ENCODE results near the gene MAD1L1.
"Not testable (repeated sequence)": the region's sequence is repeated elsewhere in the genome, so short reads cannot be mapped to it uniquely, and the experiment has no call there.

The MAD1L1 gene

DNA sequence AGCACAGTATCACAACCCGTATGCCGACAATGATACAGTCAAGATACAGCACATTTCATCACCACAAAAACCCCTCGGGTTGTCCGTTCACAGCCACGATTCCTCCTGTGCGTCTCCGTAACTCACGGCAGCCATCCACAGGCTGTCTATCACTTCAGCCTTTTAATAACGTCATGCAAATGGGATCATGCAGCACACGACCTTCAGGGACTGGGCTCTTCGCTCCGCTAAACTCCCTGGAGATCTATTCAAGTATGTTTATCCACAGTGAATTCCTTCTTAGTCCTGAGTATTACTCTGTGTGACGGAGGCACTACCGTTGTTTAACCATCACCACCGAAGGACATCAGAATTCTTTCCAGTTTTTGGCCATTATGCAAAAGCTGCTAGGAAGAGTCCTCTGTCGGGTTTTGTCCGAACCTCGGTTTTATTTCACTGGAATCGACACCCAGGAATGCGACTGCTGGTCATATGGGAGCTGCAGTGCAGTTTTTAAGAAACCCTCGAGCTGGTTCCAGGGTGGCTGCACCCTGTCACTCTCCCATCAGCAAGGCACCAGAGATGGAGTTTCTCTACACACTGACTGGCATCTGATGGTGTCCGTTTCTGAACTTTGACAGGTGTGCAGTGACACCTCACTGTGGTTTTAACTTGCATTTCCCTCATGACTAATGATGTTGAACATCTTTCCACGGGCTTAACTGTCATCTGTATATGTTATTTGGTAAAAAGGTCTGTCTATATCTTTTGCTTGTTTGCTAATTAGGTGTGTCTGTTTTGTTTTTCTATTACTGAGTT is 193.6 kb downstream of the MAD1L1 start:
- DNase-seq = no peak

DNA sequence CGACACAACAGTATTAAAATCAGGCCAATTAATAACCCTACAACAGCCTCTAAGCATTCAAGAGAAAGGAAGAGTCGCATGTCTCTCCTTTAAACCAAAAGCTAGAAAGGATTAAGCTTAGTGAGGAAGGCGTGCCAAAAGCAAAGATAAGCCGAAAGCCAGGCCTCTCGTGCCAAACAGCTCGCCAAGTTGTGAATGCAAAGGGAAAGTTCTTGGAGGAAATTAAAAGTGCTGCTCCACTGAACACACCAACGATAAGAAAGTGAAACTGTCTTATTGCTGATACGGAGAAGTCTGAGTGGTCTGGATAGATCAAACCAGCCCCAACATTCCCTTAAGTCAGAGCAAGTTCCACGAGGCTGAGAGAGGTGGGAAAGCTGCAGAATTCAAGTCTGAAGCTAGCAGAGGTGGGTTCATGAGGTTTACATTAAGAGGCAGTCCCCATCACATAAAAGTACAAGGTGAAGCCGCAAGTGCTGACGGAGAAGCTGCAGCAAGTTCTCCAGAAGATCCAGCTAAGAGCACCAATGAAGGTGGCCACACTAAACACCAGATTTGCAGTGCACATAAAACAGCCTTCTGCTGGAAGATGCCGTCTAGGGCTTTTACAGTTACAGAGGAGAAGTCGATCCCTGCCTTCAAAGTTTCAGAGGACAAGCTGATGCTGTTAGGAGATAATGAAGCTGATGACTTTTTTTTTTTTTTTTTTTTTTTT is 194.8 kb downstream of the MAD1L1 start:
- DNase-seq = no peak

DNA sequence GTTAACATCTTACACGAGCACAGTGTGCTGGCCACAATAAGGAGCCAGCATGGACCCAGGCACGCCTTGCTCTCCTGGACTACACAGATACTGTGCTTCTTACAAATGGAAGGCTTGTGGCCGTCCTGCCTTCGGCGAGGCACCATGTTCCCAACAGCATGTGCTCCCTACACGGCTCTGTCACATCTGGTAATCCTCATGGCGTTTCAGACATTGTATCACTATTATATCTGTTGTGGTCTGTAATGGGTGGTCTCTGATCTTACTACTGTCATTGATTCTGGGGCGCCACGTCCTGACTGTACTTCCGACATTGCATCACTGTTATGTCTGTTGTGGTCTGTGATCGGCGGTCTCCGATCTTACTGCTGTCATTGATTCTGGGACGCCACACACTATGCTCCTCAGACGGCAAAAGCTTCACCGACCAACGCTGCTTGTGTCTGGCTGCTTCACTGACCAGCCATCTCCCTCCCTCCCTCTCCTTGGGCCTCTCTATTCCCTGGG is 195.4 kb downstream of the MAD1L1 start:
- no peak for DNase-seq

DNA sequence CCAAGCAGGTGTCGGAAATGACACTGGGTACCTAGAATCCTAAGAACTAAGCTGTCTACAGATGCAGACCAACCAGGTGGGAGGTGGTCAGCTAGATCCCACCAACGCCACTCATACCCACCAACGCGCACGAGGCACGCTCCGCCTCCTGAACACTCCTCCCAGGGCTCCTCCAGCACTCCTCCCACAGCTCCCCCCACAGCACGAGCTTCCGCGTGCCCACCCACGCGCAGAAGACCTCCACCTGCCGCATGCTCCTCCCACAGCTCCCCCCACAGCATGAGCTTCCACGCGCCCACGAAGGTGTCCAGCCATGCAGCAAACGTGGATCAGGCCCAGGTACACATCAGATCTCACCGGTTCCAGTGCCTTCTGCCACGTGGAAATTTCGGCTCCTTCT is 196.0 kb downstream of the MAD1L1 start:
- no peak for DNase-seq

DNA sequence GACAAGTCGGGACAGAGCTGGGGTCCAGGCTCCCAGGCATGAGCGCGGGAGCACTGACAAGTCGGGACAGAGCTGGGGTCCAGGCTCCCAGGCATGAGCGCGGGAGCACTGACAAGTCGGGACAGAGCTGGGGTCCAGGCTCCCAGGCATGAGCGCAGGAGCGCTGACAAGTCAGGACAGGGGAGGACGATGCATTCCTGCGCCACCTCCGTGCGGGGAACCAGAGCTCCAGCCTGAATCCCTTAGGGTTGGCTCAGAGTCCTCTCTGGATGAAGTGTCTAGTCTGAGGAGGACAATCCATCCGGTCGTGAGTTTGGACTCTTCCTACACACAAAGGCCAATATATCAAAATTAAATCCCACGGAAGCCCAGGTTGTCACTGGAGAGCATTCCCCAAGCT is 196.5 kb downstream of the MAD1L1 start:
- not testable (repeated sequence) for DNase-seq

DNA sequence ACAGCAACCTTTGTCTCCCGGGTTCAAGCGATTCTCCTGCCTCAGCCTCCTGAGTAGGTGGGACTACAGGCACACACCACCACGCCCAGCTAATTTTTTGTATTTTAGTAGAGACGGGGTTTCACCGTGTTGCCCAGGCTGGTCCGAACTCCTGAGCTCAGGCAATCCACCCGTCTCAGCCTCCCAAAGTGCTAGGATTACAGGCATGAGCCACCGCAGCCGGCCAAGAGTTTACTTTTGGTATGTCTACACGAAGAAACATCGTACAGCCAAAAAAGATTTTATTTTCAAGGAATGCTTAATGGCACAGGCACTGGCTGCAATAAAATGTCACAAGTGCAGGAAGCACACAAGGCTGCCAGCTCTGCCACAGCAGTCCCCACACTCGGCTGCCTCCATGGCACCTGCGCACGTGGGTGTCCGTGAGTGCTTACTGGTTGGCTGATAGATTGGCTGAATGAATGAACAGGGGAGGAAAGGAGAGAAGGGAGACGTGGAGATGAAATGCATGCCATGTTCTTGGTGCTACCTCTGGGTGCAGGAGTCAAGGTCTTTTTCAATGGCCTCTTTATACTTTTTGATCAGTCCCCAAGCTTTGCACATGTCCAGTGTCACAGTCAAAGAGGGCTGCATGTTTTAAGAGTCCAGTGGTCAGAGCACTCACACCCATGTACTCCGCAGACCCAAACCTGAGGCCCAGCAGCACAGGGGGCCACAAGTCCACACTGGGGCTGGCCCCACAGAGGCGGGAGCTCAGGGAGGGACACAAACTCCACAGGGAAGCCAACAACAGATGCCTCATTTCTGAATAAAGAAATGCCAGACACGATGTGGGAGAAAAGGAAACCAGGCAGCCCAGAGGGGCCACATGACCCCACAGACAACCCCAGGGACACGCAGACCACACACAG is 198.2 kb downstream of the MAD1L1 start:
- DNase-seq = no peak

DNA sequence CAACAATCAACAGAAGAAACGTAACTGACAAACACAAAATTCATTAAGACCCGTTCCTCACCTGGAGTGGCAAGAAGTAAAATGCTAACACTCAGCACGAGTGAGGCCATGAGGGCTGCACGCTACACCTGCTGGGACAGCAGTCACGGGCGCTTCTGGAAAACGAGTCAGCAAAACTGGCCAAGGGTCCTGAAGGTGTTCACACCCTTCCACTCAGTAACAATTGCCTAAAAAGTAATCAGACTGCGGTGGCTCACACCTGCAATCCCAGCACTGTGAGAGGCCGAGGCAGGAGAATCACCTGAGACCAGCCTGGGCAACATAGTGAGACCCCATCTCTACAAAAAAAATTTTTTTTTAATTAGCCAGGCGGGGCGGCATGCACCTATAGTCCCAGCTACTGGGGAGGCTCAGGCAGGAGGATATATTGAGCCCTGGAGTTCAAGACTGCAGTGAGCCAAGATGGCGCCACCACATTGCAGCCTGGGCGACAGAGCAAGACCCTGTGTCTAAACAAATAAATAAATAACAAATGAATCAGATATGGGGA is 199.1 kb downstream of the MAD1L1 start:
- no peak for DNase-seq

DNA sequence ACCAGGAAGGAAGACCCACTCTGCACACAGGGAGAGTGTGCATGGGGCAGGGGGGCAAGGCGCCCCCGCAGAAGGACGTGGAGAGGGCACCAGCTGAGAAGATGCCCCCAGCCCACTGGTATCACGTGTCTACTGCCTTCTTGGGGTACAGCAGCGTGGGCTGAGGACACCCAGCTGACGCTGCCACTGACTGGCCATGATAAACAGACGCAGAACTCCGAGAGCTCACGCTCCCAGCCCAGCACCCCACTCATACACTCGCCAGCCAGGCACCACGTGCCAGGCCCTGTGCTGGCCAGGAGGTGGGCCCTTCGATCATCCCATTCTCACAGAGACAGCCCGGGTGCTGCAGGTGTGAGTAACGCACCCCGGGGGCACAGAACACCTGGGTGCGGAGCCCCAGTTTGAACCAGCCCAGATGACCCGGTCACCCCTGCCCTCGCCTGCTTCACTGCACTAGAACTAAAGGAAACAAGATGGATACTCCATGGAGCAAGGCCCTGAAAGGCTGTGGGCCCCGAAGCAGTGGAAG is 199.8 kb downstream of the MAD1L1 start:
- DNase-seq = no peak

DNA sequence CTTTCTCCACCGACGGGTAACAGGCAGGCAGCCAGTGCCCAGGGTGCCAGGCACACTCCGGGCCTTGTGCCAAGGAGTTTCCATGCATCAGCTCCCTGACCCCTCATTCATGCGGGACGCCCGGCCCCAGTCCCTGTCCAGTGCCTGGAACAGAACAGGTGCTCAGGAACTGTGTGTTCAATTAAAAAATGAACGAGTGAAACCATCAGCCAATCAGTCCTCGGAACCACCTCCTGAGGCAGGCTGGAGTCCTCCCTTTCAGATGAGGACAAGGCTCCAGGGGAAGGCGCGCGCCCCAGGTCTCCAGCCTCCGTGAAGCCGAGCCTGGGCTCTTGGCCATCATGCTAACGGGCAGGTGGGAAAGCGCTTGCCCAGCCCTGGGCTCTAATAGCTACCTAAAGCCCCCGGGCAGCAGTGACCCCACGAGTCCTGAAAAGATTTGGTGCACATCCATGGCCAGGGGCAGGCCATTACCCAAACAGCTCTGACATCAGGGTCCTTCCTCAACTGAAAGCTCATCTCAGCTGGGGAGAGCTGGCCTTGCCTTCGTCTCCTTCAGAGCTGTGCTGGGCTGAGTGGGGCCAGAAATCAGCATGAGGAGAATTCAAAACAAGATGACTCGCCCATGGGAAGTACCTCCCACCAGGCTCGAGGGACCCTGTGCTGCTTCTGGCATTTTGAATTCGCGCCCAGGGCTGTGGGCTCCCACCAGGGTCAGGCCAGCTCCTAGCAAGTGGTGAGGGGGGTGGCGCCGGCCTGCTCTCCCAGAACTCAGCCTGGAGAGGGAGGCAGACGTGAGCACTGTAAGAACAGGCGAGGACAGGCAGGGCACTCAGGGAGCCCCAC is 200.5 kb downstream of the MAD1L1 start:
- no peak for DNase-seq

DNA sequence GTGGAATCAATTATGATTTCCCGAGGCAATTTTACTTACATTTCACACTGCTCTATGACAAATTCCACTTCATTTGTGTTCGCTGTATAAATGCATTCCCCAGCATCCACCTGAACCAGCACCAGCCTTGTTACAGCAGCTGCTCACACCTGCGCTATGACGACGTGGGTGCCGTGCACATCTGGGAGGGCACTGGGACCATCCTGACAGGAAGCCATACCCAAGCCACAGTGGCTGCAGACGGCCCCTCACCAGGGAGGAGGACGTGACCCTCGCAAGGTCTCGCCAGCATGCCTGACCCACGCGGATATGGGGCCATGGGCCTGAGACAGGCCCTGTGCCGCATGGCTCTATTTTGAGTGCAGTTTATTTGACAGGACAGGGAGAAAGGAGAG is 201.3 kb downstream of the MAD1L1 start:
- no peak for DNase-seq

DNA sequence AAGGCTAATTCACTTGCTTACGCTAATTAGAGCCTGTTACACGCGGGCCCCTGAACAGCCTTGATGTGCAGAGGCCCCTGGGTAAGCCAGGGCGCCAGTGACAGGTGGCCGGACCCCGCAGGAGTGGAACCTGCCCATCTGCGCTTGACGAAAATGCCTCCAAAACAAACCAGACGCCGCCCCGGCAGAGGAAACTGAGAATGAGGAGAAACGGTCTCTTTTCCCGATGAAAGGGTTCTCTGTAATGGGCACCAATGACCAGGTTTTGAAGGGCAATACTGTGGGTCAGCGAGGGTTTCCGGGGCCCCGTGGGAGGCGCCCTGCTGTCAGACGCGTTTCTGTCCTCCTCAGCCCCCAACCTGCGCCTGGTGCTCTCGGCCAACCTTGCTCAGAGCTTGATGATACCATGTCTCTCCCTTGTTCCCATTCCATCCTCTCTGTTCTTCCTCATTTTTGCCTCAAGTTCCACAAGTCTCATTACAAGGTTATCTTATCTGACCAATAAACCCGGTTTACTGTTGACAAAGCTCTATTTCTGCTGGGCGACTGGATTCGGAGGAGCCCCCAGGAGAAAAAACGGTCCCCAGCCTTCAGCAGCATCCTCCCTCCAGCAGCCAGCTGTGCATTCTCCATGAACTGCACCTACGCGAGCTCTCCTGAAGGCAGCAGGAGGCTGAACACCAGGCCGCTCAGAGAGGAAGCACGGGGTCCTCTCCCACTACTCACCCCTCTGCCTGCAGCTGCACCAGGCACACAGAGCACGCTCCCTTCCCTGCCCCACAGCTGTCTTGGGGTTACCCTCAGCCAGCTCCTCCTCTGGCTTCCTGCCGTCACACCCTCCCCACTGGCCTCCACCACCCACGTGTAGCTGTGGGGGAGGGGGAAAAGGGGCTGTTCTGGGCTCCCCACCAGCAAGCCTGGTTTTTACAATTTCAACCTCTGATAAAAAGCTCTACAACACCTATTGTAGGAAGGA is 202.0 kb downstream of the MAD1L1 start:
- no peak for DNase-seq

DNA sequence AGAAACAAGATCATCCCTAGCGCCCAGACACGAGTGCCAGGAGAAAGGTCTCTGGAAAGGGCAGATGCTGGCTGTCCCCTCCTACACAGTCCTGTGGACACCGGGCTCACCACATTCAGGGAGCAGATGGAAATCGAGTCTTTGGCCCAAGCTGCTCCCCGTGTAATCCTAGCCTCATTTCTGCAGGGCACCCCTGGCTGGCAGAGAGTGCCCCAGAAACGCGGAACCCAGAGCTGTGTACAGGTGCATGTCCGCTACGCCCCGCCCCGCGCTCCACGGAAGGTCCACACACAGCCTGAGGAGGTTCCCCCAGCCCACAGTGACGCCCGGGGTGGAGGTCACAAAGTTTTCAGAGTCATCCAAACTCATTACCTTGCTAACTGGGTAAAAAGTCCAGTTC is 202.8 kb downstream of the MAD1L1 start:
- no peak for DNase-seq

DNA sequence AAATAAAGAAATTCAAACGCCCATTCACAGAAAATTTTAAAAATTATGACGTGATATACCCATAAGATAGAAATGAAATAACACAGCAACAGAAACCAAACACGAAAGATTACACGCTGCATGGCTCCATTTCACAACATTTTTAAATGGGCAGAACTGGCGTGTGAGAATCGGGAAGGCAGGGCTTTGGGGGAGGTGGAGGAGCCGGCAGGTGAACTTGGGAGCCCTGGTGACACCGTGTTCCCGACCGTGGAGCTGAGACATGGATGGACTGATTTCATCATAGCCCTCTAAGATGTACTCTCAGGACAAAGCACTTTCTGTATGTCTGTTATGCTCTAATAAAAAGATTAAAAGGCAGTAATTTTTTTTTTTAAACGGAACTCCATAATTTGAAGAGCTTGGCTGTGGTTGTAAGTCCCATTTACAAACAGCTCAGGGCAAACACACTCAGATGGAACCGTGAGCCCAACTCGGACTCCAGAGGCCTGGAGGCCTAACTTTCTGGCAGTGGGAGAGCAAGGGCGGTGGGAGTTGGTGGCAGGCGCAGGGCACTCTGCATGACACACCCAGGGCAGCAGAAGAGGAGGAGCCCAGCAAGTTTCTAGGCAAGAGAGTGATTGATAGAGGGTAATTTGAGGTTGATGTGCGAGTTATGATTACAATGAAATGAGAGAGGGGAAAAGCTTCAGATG is 203.4 kb downstream of the MAD1L1 start:
- no peak for DNase-seq

DNA sequence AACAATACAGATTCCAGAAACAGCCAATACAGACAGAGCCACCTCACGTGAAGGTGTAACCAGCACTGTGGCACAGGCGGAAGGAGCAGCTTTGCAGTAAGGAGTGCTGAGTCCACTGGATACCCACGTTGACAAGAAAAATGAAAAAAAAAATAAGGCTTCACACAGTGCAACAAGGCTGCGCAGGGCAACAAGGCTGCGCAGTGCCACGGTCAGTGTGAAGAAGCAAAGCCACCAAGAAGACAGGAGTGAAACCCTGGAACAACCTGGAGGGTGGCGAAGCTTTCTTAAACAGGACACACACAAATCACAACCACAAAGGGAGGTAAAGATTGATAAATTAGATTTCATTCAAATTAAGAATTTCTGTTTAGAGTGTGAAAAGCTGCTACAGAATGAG is 204.0 kb downstream of the MAD1L1 start:
- no peak for DNase-seq

DNA sequence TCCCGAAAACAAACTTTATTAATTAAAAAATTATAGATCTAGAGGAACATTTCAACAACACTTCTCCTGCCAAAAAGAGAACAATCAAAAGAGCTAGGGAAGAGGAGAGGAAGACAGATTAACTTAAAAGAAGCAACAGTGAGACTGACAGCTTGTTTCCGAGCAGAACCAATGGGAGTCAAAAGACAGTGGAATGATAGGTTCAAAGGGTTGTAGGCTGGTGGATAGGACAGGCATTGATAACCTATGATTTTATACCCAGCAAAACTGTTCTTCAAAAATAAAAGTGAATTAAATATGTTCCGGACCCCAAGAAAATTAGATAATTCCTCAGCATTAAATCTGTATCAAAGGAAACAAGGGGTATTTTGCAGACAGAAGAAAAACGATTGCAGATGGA is 207.6 kb downstream of the MAD1L1 start:
- DNase-seq = no peak

DNA sequence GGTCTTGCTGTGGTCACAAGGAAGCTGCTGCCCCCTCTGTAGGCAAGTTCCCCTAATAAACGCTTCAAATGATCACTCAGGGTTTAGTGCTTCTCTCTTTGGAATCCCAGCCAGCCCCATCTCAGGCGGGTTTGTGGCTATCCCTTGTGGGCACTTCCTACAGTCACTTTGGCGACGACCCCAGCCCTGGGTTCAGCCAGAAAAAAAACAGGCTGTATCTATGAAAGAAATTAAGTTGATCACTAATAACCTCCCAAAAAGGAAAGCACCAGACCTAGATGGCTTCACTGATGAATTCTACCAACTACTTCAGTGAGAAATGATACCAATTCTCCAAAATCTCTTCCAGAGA is 208.2 kb downstream of the MAD1L1 start:
- no peak for DNase-seq

DNA sequence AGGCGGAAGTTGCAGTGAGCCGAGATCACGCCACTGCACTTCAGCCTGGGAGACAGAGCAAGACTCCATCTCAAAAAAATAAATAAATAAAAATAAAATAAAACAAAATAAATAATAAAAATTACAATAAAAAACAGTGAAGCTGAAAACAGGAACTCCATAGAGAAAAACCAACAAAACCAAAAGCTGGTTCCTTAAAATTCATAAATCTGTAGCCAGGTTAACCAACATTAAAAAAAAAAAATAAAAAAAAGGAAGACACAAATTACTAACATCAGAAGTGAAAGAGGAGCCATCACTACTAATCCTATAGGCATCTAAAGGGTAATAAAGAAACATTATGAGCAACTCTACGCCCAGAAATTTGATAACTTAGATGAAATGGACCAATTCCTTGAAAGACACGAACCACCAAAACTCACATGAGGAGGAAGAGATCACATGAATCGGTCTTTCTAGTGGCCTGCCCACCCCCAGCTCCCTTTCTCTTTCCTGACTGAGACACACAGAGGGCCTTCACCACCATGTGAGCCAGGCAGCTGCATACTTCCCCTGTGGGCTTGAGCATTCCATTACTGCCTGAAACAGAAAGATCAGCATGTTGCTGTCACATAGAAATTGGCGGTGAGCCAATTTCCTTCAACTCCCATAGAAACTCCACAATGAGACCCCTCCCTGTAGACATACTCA is 208.7 kb downstream of the MAD1L1 start:
- DNase-seq = no peak

DNA sequence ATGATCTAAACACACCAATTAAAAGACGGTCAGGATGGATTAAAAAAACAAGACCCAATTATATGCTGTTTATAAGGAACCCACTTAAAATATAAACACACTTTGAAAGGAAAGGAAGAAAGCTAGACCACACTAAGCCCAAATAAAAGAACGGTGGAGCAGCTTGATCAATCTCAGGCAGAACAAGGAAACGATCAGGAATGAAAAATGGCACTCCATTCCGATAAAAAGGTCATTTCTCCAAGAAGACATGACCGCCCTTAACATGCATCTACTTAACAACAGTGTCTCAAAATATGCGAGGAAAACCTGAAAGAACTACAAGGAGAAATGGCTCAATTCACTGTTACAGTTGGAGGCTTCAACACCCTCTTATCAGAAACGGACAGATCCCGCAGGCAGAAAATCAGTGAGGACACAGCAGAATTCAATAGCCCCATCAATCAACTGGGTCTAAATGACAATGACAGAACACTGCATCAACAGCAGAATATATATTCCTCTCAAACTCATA is 210.0 kb downstream of the MAD1L1 start:
- no peak for DNase-seq

DNA sequence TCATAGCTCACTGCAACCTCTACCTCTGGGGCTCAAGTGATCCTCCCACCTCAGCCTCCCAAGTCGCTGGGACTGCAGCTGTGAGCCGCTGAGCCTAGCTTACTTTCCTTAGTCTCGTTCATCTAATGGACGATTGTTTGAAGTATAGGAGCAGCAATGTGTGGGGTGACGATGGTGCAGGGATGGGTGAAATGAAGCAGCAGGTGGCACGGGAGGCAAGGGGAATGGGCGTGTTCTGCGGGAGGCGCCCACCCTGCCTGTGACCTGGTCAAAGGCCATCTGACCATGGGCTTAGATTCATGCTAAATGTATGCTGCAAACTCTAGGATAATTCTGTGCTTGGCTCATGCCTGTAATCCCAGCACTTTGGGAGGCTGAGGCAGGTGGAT is 210.7 kb downstream of the MAD1L1 start:
- DNase-seq = no peak

Data from stimulated activated naive CD4-positive, alpha-beta T cell treated with Interleukin-2 at 50 U/mL for 16 hours (primary cell).